BJ (cell line): ENCODE results near the gene METTL15. TPM values are rescaled to one million over a fixed set of nuclear protein-coding genes. Genes with fewer than 3 reads are reported as not detected.

Experiments
- CTCF ChIA-PET: fragments of 350-600 bp; formaldehyde crosslinking; extraction: SDS; loops from one replicate; lab custom pipeline; 2021; ENCODE audit warnings: antibody characterized with exemption, inconsistent platforms; lab: Yijun Ruan, JAX
- POLR2A ChIA-PET: fragments of 300-600 bp; sonication (Branson Sonifier 250); formaldehyde crosslinking; extraction: SDS; loops from one replicate; lab custom pipeline; 2021; ENCODE audit warnings: antibody characterized with exemption; lab: Charles Lee
- DNase-seq: peaks from one replicate; pipeline ENCODE4 v3.0.0-alpha.2; 2011; ENCODE audit warnings: low read depth
- H3K27me3 ChIP-seq: 2 replicates; pipeline ENCODE4 v1.6.0; 2011; ENCODE audit warnings: low read length; ENCODE audit not compliant: control insufficient read depth, insufficient read depth
- H3K36me3 ChIP-seq: 2 replicates; pipeline ENCODE4 v1.5.1; 2011; ENCODE audit warnings: low read length; ENCODE audit not compliant: control insufficient read depth, insufficient read depth
- H3K4me3 ChIP-seq: 2 replicates; pipeline ENCODE4 v1.5.1; 2011; ENCODE audit warnings: low read depth, mild to moderate bottlenecking, control low read depth, low read length
- CTCF ChIP-seq: IDR thresholded peaks from 2 replicates; pipeline ENCODE4 v1.5.1; 2011; ENCODE audit warnings: low read depth, mild to moderate bottlenecking, control low read depth, inconsistent platforms, low read length, moderate library complexity; ENCODE audit not compliant: insufficient read depth
- polyA plus RNA-seq: library from polyadenylated mRNA; depleted of rRNA; stranded (reverse); fragments of >200 nt; gene quantifications from 2 replicates; pipeline ENCODE4 v1.2.3, GENCODE V29; 2011

The METTL15 gene
- polyA plus RNA-seq, 1 experiment = 7.0 TPM

- DNase-seq = peak; percentile 64
- ChIA-PET POLR2A (no interaction called here), CTCF (interaction anchor here (1.2 kb wide), 1 partner anchor 23 kb away, joined by 3 read pairs; no protein-coding TSS in a partner anchor)
- no peak for TF ChIP-seq CTCF
- Histone ChIP-seq H3K36me3 (no peaks in the 10 kb centered on the region), H3K27me3 (no peaks in the 10 kb centered on the region), H3K4me3 (no peak overlapping the region)
These were observed 38.0 kb downstream of the METTL15 start for GRCh38 chr11:28146123-28146751.

- Histone ChIP-seq H3K4me3 (no peak overlapping the region), H3K36me3 (peaks cover 2% of the 10 kb centered on the region), H3K27me3 (no peaks in the 10 kb centered on the region)
- ChIA-PET CTCF (no interaction called here), POLR2A (no interaction called here)
- no peak for DNase-seq
- no peak for TF ChIP-seq CTCF
These were observed 44.6 kb downstream of the METTL15 start for GRCh38 chr11:28152743-28153142.

GRCh38 chr11:28153586-28153985 is 45.4 kb downstream of the METTL15 start:
- POLR2A ChIA-PET = no interaction called here
- CTCF ChIA-PET = no interaction called here
- no peak for TF ChIP-seq CTCF
- Histone ChIP-seq H3K27me3 (no peaks in the 10 kb centered on the region), H3K36me3 (peaks cover 4% of the 10 kb centered on the region), H3K4me3 (no peak overlapping the region)
- peak; percentile 11 for DNase-seq

- CTCF ChIA-PET = no interaction called here
- no peak for DNase-seq
- TF ChIP-seq CTCF = no peak
- H3K27me3 ChIP-seq = no peaks in the 10 kb centered on the region
- no peaks in the 10 kb centered on the region; the same call in 1 of the 2 replicates for H3K36me3 ChIP-seq
- H3K4me3 ChIP-seq = no peak overlapping the region
- POLR2A ChIA-PET = no interaction called here
These were observed 60.5 kb downstream of the METTL15 start for GRCh38 chr11:28168718-28169117.

- DNase-seq = no peak
- CTCF ChIA-PET = no interaction called here
- POLR2A ChIA-PET = no interaction called here
- no peaks in the 10 kb centered on the region for H3K27me3 ChIP-seq
- no peak for TF ChIP-seq CTCF
- H3K4me3 ChIP-seq = no peak overlapping the region
- no peaks in the 10 kb centered on the region; the same call in 1 of the 2 replicates for H3K36me3 ChIP-seq
These were observed 61.6 kb downstream of the METTL15 start for GRCh38 chr11:28169816-28170215.
